ENCODE measurements around the gene NPR1. TPM values are rescaled to one million over a fixed set of nuclear protein-coding genes. Genes with fewer than 3 reads are reported as not detected.

Gene NPR1
- total RNA-seq, 2 donors from 2014 or later: 2.3 to 3.6 TPM

- TF ChIP-seq CTCF (IDR thresholded peaks at IDR 0.05): peak; percentile 92
- Histone ChIP-seq H3K27ac (no peak overlapping the region), H3K27me3 (peaks cover 21% of the 10 kb centered on the region), H3K4me3 (peak overlapping the region; percentile 35), H3K9ac (ENCODE audit: low read depth in 2 of 2, low read length in 2 of 2) (peak overlapping the region in 1 of 2 donors; percentile 58), H3K36me3 (no peaks in the 10 kb centered on the region), H3K9me3 (no peaks in the 10 kb centered on the region), H3K4me1 (peaks cover 15% of the 10 kb centered on the region)
- intact Hi-C loops (cut with DNase I): loop anchor here (5.0 to 10.0 kb wide), 2 partner anchors 69 to 307 kb away; partner anchors contain the start of gene RAB13
- DNase-seq: peak; percentile 49
Measured at GRCh38 chr1:153677718-153678518, 570 bp upstream of the NPR1 start.

GRCh38 chr1:153679337-153680119, 1.0 kb downstream of the NPR1 start:
- Histone ChIP-seq H3K4me1 (peaks cover 15% of the 10 kb centered on the region), H3K4me3 (peak overlapping the region; percentile 35), H3K27me3 (peaks cover 21% of the 10 kb centered on the region), H3K9ac (ENCODE audit: low read depth in 2 of 2, low read length in 2 of 2) (peak overlapping the region; percentile 26 to 58), H3K36me3 (no peaks in the 10 kb centered on the region), H3K9me3 (no peaks in the 10 kb centered on the region), H3K27ac (no peak overlapping the region)
- TF ChIP-seq CTCF (IDR thresholded peaks at IDR 0.05): no peak
- intact Hi-C loops (cut with DNase I): loop anchor here (2.0 to 10.0 kb wide), 3 partner anchors 53 to 305 kb away; partner anchors contain the start of gene RAB13
- DNase-seq: no peak

- no peak for TF ChIP-seq CTCF (IDR thresholded peaks at IDR 0.05)
- peak overlapping the region in 1 of 2 donors; percentile 26 for H3K9ac ChIP-seq (ENCODE audit: low read depth in 2 of 2, low read length in 2 of 2)
- no peak overlapping the region for H3K4me3 ChIP-seq
- no peak for DNase-seq
- H3K27me3 ChIP-seq: peaks cover 21% of the 10 kb centered on the region
- intact Hi-C loops (cut with DNase I): loop anchor here (2.0 kb wide), 1 partner anchor 53 kb away; no protein-coding TSS in a partner anchor
- H3K36me3 ChIP-seq: no peaks in the 10 kb centered on the region
- no peaks in the 10 kb centered on the region for H3K9me3 ChIP-seq
- peaks cover 15% of the 10 kb centered on the region for H3K4me1 ChIP-seq
- no peak overlapping the region for H3K27ac ChIP-seq
Measured at GRCh38 chr1:153680120-153680403, 1.6 kb downstream of the NPR1 start.

GRCh38 chr1:153682730-153683129, 4.2 kb downstream of the NPR1 start:
- intact Hi-C loops (cut with DNase I): no loop called here
- Histone ChIP-seq H3K9ac (ENCODE audit: low read depth in 2 of 2, low read length in 2 of 2) (no peak overlapping the region), H3K4me1 (peaks cover 15% of the 10 kb centered on the region), H3K9me3 (no peaks in the 10 kb centered on the region), H3K36me3 (no peaks in the 10 kb centered on the region), H3K27me3 (peaks cover 20% of the 10 kb centered on the region), H3K4me3 (no peak overlapping the region), H3K27ac (no peak overlapping the region)
- TF ChIP-seq CTCF (IDR thresholded peaks at IDR 0.05): no peak
- DNase-seq: no peak

GRCh38 chr1:153683854-153684253, 5.4 kb downstream of the NPR1 start:
- Histone ChIP-seq H3K36me3 (no peaks in the 10 kb centered on the region), H3K9ac (ENCODE audit: low read depth in 2 of 2, low read length in 2 of 2) (no peak overlapping the region), H3K27ac (no peak overlapping the region), H3K9me3 (no peaks in the 10 kb centered on the region), H3K27me3 (peaks cover 9% of the 10 kb centered on the region), H3K4me3 (no peak overlapping the region), H3K4me1 (peaks cover 8% of the 10 kb centered on the region)
- TF ChIP-seq CTCF (IDR thresholded peaks at IDR 0.05): no peak
- intact Hi-C loops (cut with DNase I): no loop called here
- DNase-seq: no peak
